Breast epithelium (tissue), 4 donors: Measurements from ENCODE around the gene VEGFD. TPM values are rescaled to one million over a fixed set of nuclear protein-coding genes. Genes with fewer than 3 reads are reported as not detected.
A peak's percentile ranks its signal among the peaks of the same experiment; 100 is the strongest.

ENCODE experiments used
- DNase-seq, 2 donors: peaks; one replicate each; pipeline ENCODE4 v3.0.0-alpha.2; 2019; ENCODE audit warnings: low spot score in 2 of 2
- H3K27ac ChIP-seq, 2 donors: fragments of 200-600 bp; sonication (generic) in 1 of 2; one replicate each; pipeline ENCODE4 v1.5.1; 2016 to 2019; ENCODE audit warnings: mild to moderate bottlenecking in 1 of 2
- H3K27me3 ChIP-seq, 2 donors: fragments of 200-600 bp; sonication (generic) in 1 of 2; one replicate each; pipeline versions ENCODE4 v1.5.1 to v1.6.0; 2017 to 2019; ENCODE audit warnings: control low read depth in 1 of 2, mild to moderate bottlenecking in 1 of 2
- H3K36me3 ChIP-seq: fragments of 200-600 bp; one replicate; pipeline ENCODE4 v1.5.1; 2019
- H3K4me1 ChIP-seq, 2 donors: fragments of 200-600 bp; sonication (generic); one replicate each; pipeline ENCODE4 v1.5.1; 2016 to 2019; ENCODE audit warnings: control low read depth in 1 of 2
- H3K4me3 ChIP-seq, 3 donors: fragments of 200-600 bp; sonication (generic); 1 replicate in 2 of 3; 2 replicates in 1 of 3; pipeline ENCODE4 v1.5.1; 2016 to 2019; ENCODE audit warnings: mild to moderate bottlenecking in 3 of 3, moderate library complexity in 2 of 3
- H3K9me3 ChIP-seq, 2 donors: fragments of 200-600 bp; sonication (generic) in 1 of 2; one replicate each; pipeline ENCODE4 v1.5.1; 2016 to 2019; ENCODE audit warnings: control low read depth in 1 of 2
- POLR2A ChIP-seq: fragments of 450-650 bp; IDR thresholded peaks from one replicate; pipeline ENCODE4 v1.6.1; 2016; ENCODE audit warnings: antibody characterized with exemption, mild to moderate bottlenecking, moderate library complexity
- POLR2AphosphoS5 ChIP-seq, 3 donors: sonication (generic); formaldehyde crosslinking; IDR thresholded peaks; one replicate each; pipeline ENCODE4 v1.6.1; 2017; ENCODE audit warnings: antibody characterized with exemption in 3 of 3
- intact Hi-C: fragments of 100-400 bp; cut with DNase I; formaldehyde crosslinking; loops from one replicate; pipeline ENCODE4 v1.15.1; 2023; ENCODE audit warnings: low total_unique reads
- total RNA-seq, 3 donors: library from RNA; depleted of rRNA; stranded (reverse); fragments of >200 nt; gene quantifications; one replicate each; pipeline ENCODE4 v1.1.0, GENCODE V29; 2016
- TF ChIP-seq, protein P1 (sequence below), 3 donors: fragments of 450-650 bp; IDR thresholded peaks; one replicate each; pipeline ENCODE4 v1.5.1; 2016 to 2017; ENCODE audit warnings: antibody characterized with exemption in 3 of 3, mild to moderate bottlenecking in 3 of 3, moderate library complexity in 3 of 3

The VEGFD gene
- total RNA-seq, 3 donors from 2014 or later: 6.0 to 10.2 (median 7.0) TPM

DNA sequence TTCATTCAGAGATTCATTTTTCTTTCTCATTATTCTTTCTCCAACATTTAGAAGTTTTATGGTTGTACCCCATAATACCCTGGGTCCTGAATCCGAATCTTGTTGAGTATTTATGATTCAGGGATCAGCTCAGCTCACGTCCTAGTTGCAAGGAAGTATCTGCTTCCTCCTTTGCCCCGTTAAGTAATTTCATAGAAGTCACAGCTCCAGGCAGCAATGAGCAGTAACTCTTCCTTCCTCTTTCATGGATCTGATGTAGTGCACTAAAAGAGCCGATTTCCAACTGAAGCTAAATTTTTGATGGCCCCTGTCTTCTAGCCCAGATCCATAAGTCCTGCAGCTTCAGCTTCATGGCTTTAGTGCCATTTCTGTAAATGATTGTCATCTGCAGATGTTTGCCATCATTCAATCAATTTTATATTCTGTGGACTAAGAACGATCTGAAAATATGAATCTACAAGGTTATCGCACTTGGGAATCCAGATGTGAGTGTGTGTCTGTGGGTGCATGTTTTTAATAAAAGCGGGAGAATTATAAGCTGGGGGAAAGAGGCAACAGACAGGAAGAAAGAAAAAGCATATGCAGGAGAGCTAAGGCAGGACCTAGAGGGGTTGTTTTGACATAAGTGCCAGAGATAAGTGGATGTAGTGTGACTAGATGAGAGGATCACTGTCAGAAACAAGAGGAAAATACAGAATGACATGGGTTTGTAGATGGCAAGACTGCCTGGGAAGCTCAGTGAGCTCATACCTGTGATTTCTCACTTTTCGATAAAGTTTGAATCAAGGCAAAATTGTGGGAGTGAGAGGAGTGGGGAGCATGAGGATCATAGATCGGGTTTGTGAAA, 17.5 kb downstream of the VEGFD start:
- no peak overlapping the region for H3K4me3 ChIP-seq
- H3K9me3 ChIP-seq: no peaks in the 10 kb centered on the region
- DNase-seq: no peak
- H3K27me3 ChIP-seq: peaks cover 0 to 31% of the 10 kb centered on the region in 2 donors
- H3K4me1 ChIP-seq: no peaks in the 10 kb centered on the region
- intact Hi-C loops: no loop called here
- H3K36me3 ChIP-seq: no peaks in the 10 kb centered on the region
- TF ChIP-seq, protein P1, sequence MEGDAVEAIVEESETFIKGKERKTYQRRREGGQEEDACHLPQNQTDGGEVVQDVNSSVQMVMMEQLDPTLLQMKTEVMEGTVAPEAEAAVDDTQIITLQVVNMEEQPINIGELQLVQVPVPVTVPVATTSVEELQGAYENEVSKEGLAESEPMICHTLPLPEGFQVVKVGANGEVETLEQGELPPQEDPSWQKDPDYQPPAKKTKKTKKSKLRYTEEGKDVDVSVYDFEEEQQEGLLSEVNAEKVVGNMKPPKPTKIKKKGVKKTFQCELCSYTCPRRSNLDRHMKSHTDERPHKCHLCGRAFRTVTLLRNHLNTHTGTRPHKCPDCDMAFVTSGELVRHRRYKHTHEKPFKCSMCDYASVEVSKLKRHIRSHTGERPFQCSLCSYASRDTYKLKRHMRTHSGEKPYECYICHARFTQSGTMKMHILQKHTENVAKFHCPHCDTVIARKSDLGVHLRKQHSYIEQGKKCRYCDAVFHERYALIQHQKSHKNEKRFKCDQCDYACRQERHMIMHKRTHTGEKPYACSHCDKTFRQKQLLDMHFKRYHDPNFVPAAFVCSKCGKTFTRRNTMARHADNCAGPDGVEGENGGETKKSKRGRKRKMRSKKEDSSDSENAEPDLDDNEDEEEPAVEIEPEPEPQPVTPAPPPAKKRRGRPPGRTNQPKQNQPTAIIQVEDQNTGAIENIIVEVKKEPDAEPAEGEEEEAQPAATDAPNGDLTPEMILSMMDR (IDR thresholded peaks at IDR 0.05): no peak
- TF ChIP-seq POLR2AphosphoS5 (IDR thresholded peaks at IDR 0.05) (no peak), POLR2A (no peak)
- no peak overlapping the region for H3K27ac ChIP-seq

DNA sequence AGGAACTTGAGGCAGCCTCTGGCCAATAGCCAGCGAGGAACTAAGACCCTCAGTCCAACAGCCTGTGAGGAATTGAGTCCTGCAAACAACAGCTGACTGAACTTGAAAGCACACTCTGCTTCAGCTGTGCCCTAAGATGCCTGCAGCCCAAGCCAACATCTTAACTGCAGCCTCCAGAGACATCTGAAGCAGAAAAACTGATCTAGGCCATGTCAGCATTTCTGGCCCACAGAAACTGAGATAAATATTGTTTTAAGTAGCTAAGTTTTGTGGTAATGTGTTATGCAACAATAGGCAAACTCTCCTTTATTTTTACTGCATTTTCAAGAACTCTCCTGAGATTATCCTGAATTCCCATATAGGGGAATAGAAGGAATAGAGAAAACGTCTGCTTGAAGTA, 24.5 kb downstream of the VEGFD start:
- intact Hi-C loops: loop anchor here (5.0 to 10.0 kb wide), 2 partner anchors 832 to 1935 kb away; partner anchors contain the start of gene GLRA2
- no peak for DNase-seq
- Histone ChIP-seq H3K27me3 (peaks cover 0 to 13% of the 10 kb centered on the region in 2 donors), H3K36me3 (no peaks in the 10 kb centered on the region), H3K27ac (no peak overlapping the region), H3K4me3 (no peak overlapping the region), H3K9me3 (no peaks in the 10 kb centered on the region), H3K4me1 (no peaks in the 10 kb centered on the region)
- TF ChIP-seq POLR2AphosphoS5 (IDR thresholded peaks at IDR 0.05) (no peak), POLR2A (no peak)
- TF ChIP-seq, protein P1 (IDR thresholded peaks at IDR 0.05): no peak

DNA sequence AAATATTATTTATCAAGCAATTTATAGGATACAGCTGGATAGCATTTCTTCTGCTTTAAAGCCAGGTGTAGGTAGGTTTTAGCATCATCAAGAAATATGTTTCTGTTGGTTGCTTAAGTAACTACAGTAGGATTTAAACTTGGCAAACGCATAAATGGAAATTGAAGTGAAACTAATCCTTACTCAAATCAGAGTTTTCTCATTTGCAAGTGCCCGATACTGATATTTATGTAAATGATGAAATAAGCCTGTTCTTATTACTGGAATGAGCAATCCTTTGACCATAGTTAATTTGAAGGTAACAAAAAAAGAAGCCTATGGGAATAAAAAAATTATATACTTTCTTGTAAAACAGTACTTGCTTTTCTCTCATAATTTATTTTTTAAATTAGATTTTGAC, 25.7 kb downstream of the VEGFD start:
- Histone ChIP-seq H3K36me3 (no peaks in the 10 kb centered on the region), H3K27me3 (peaks cover 0 to 9% of the 10 kb centered on the region in 2 donors), H3K4me1 (no peaks in the 10 kb centered on the region), H3K9me3 (no peaks in the 10 kb centered on the region), H3K4me3 (no peak overlapping the region), H3K27ac (no peak overlapping the region)
- DNase-seq: no peak
- intact Hi-C loops: loop anchor here (10.0 kb wide), 1 partner anchor 1934 kb away; no protein-coding TSS in a partner anchor
- TF ChIP-seq POLR2A: no peak
- TF ChIP-seq POLR2AphosphoS5 (IDR thresholded peaks at IDR 0.05): no peak
- TF ChIP-seq, protein P1 (IDR thresholded peaks at IDR 0.05): no peak

DNA sequence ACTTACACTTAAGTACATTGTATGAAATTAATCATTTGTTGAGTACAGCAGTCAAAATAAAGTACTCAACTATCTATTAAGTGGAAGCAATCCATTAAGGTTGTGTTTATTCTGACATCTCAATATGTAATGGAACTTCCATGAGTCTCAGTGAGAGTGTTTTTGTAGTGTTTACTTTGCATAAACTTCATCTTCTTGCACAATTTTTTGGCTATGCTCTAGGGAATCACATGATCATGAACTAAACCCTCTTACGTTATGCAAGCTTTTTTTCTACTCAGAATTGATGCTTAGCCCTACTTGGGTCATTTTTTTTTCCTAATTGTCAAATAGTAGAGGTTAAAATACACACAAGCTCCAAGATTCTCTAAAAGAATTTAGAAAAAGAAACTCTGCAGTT, 27.8 kb downstream of the VEGFD start:
- Histone ChIP-seq H3K4me1 (no peaks in the 10 kb centered on the region), H3K27me3 (peaks cover 0 to 8% of the 10 kb centered on the region in 2 donors), H3K9me3 (no peaks in the 10 kb centered on the region), H3K4me3 (no peak overlapping the region), H3K27ac (peak overlapping the region in 1 of 2 donors; percentile 43), H3K36me3 (no peaks in the 10 kb centered on the region)
- intact Hi-C loops: loop anchor here (10.0 kb wide), 1 partner anchor 1932 kb away; no protein-coding TSS in a partner anchor
- no peak for TF ChIP-seq POLR2AphosphoS5 (IDR thresholded peaks at IDR 0.05)
- TF ChIP-seq, protein P1 (IDR thresholded peaks at IDR 0.05): no peak
- no peak for TF ChIP-seq POLR2A
- DNase-seq: no peak

DNA sequence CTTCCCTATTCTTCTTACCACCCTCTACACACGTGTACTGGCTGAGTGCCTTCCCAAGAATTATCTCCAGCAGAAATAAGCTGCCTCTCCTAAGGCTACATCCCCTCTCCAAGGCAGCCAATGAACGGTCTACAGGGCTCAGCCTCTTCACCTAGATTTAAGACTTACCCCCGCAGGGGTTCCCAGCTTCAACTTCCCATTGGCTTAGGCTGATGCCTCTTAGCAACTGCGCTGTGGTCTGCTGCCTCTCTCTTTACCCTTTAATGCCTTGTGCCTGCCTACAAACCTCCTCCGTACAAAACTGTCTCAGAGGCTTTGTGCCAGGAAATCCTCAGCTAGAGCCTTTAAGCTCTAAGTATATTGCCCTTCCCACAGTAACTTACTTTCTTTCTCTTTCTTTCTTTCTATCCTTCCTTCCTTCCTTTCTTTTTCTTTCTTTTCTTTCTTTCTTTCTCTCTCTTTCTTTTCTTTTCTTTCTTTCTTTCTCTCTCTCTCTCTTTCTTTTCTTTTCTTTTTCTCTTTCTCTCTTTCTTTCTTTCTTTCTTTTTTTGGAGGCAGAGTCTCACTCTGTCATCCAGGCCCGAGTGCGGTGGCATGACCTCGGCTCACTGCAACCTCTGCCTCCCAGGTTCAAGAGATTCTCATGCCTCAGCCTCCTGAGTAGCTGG, 33.8 kb downstream of the VEGFD start:
- no peaks in the 10 kb centered on the region for H3K4me1 ChIP-seq
- H3K9me3 ChIP-seq: no peaks in the 10 kb centered on the region
- peaks cover 0 to 9% of the 10 kb centered on the region in 2 donors for H3K27me3 ChIP-seq
- no peak for DNase-seq
- H3K27ac ChIP-seq: peak overlapping the region; percentile 4 to 75
- intact Hi-C loops: loop anchor here (10.0 kb wide), 1 partner anchor 1926 kb away; no protein-coding TSS in a partner anchor
- H3K4me3 ChIP-seq: no peak overlapping the region
- no peak for TF ChIP-seq POLR2A
- TF ChIP-seq POLR2AphosphoS5 (IDR thresholded peaks at IDR 0.05): no peak
- TF ChIP-seq, protein P1 (IDR thresholded peaks at IDR 0.05): no peak
- H3K36me3 ChIP-seq: no peaks in the 10 kb centered on the region
